Caco-2 (cell line): ENCODE results near the gene TMEM31. TPM values are rescaled to one million over a fixed set of nuclear protein-coding genes. Genes with fewer than 3 reads are reported as not detected.

Experiments used
- BruUV-seq: library from RNA; stranded (reverse); fragments of 400-500 nt; replicated peaks from 2 replicates; lab custom pipeline; 2021; lab: Mats Ljungman, UMichigan
- CTCF ChIA-PET: fragments of 300-600 bp; sonication (Branson Sonifier 250); formaldehyde crosslinking; loops from one replicate; lab custom pipeline; 2022; ENCODE audit warnings: antibody characterized with exemption; lab: Charles Lee
- POLR2A ChIA-PET: fragments of 300-600 bp; sonication (Branson Sonifier 250); formaldehyde crosslinking; loops from one replicate; lab custom pipeline; 2022; ENCODE audit warnings: antibody characterized with exemption; lab: Charles Lee
- DNase-seq, 2 experiments: peaks; one replicate each; pipeline versions ENCODE4 v3.0.0 to v3.0.0-alpha.2; 2020 to 2022
- H3K27me3 ChIP-seq: replicated peaks from 2 replicates; pipeline ENCODE4 v1.6.0; 2011; ENCODE audit warnings: low read length; ENCODE audit not compliant: control insufficient read depth, insufficient read depth
- H3K36me3 ChIP-seq: 2 replicates; pipeline ENCODE4 v1.5.1; 2011; ENCODE audit warnings: low read length; ENCODE audit not compliant: control insufficient read depth, insufficient read depth
- H3K4me1 ChIP-seq: fragments of 250-450 bp; sonication (Bioruptor Pico); 2 replicates; pipeline ENCODE4 v1.5.1; 2020; ENCODE audit warnings: mild to moderate bottlenecking
- H3K4me3 ChIP-seq: 2 replicates; pipeline ENCODE4 v1.5.1; 2011; ENCODE audit warnings: low read depth, mild to moderate bottlenecking, control low read depth, low read length
- H3K9me3 ChIP-seq: fragments of 250-450 bp; sonication (Bioruptor Pico); 2 replicates; pipeline ENCODE4 v1.5.1; 2020; ENCODE audit warnings: mild to moderate bottlenecking, moderate library complexity
- H3K27ac Mint-ChIP-seq: one replicate; pipeline ENCODE4 v1.8.0; 2022; ENCODE audit warnings: mixed read lengths; ENCODE audit not compliant: unreplicated experiment
- H3K27me3 Mint-ChIP-seq: one replicate; pipeline ENCODE4 v1.8.0; 2022; ENCODE audit warnings: mixed read lengths; ENCODE audit not compliant: insufficient read depth, unreplicated experiment
- H3K36me3 Mint-ChIP-seq: one replicate; pipeline ENCODE4 v1.8.0; 2022; ENCODE audit warnings: mild to moderate bottlenecking, mixed read lengths; ENCODE audit not compliant: insufficient read depth, unreplicated experiment
- H3K4me1 Mint-ChIP-seq: one replicate; pipeline ENCODE4 v1.8.0; 2022; ENCODE audit warnings: low read depth, mixed read lengths; ENCODE audit not compliant: unreplicated experiment
- H3K4me3 Mint-ChIP-seq: one replicate; pipeline ENCODE4 v1.8.0; 2022; ENCODE audit warnings: mild to moderate bottlenecking, moderate library complexity, mixed read lengths; ENCODE audit not compliant: unreplicated experiment
- H3K9me3 Mint-ChIP-seq: one replicate; pipeline ENCODE4 v1.8.0; 2022; ENCODE audit warnings: mixed read lengths; ENCODE audit not compliant: unreplicated experiment
- CTCF ChIP-seq, 2 experiments: fragments of 200-600 bp in 1 of 2; IDR thresholded peaks; 1 replicate in 1 of 2; 2 replicates in 1 of 2; pipeline versions ENCODE4 v1.5.1 to v1.8.0; 2011 to 2022; ENCODE audit warnings: antibody characterized with exemption in 1 of 2, control low read depth in 1 of 2, inconsistent platforms in 1 of 2, low read depth in 1 of 2, low read length in 1 of 2, mild to moderate bottlenecking in 1 of 2, moderate library complexity in 1 of 2; ENCODE audit not compliant: insufficient read depth in 1 of 2, severe bottlenecking in 1 of 2, unreplicated experiment in 1 of 2
- intact Hi-C: fragments of 100-400 bp; cut with micrococcal nuclease; formaldehyde crosslinking; loops from one replicate; pipeline ENCODE4 v1.10.0; 2022; ENCODE audit not compliant: unreplicated experiment
- total RNA-seq: library from RNA; stranded (reverse); gene quantifications from 2 replicates; pipeline ENCODE4 v1.2.3, GENCODE V29; 2022

TMEM31 gene
- total RNA-seq, 1 experiment from 2014 or later, result not detected

GRCh38 chrX:103722505-103722904 lies 11.8 kb downstream of the TMEM31 start:
- H3K27me3 Mint-ChIP-seq, result no peaks in the 10 kb centered on the region
- H3K4me1 ChIP-seq, result no peaks in the 10 kb centered on the region
- no peaks in the 10 kb centered on the region for H3K4me1 Mint-ChIP-seq
- H3K36me3 ChIP-seq, result no peaks in the 10 kb centered on the region
- H3K27ac Mint-ChIP-seq, result no peak overlapping the region
- no TSS peak for BruUV-seq
- no peak overlapping the region for H3K4me3 ChIP-seq
- H3K9me3 ChIP-seq, result no peaks in the 10 kb centered on the region
- no peak overlapping the region for H3K4me3 Mint-ChIP-seq
- intact Hi-C loops, result no loop called here
- no peak for TF ChIP-seq CTCF (IDR thresholded peaks at IDR 0.05; ENCODE audit: insufficient read depth in 1 of 2, low read depth in 1 of 2, low read length in 1 of 2, severe bottlenecking in 1 of 2, unreplicated experiment in 1 of 2)
- no peaks in the 10 kb centered on the region for H3K9me3 Mint-ChIP-seq
- ChIA-PET CTCF (no interaction called here), POLR2A (no interaction called here)
- no peaks in the 10 kb centered on the region for H3K36me3 Mint-ChIP-seq
- DNase-seq, result no peak
- H3K27me3 ChIP-seq, result no peaks in the 10 kb centered on the region

GRCh38 chrX:103726477-103726876 lies 15.8 kb downstream of the TMEM31 start:
- BruUV-seq, result no TSS peak
- Mint-ChIP-seq H3K27ac (no peak overlapping the region), H3K9me3 (no peaks in the 10 kb centered on the region), H3K4me1 (peaks cover 13% of the 10 kb centered on the region), H3K4me3 (no peak overlapping the region), H3K27me3 (no peaks in the 10 kb centered on the region), H3K36me3 (peaks cover 6% of the 10 kb centered on the region)
- Histone ChIP-seq H3K4me1 (no peaks in the 10 kb centered on the region), H3K36me3 (no peaks in the 10 kb centered on the region), H3K4me3 (no peak overlapping the region), H3K27me3 (no peaks in the 10 kb centered on the region), H3K9me3 (no peaks in the 10 kb centered on the region)
- no peak for DNase-seq
- CTCF ChIA-PET, result no interaction called here
- TF ChIP-seq CTCF (IDR thresholded peaks at IDR 0.05; ENCODE audit: insufficient read depth in 1 of 2, low read depth in 1 of 2, low read length in 1 of 2, severe bottlenecking in 1 of 2, unreplicated experiment in 1 of 2), result no peak
- POLR2A ChIA-PET, result no interaction called here
- intact Hi-C loops, result no loop called here

- DNase-seq, result no peak
- ChIA-PET CTCF (no interaction called here), POLR2A (no interaction called here)
- no peaks in the 10 kb centered on the region for H3K27me3 Mint-ChIP-seq
- no peak overlapping the region for H3K4me3 ChIP-seq
- no TSS peak for BruUV-seq
- no peaks in the 10 kb centered on the region for H3K4me1 ChIP-seq
- TF ChIP-seq CTCF (IDR thresholded peaks at IDR 0.05; ENCODE audit: insufficient read depth in 1 of 2, low read depth in 1 of 2, low read length in 1 of 2, severe bottlenecking in 1 of 2, unreplicated experiment in 1 of 2), result no peak
- no peak overlapping the region for H3K27ac Mint-ChIP-seq
- H3K36me3 Mint-ChIP-seq, result peaks cover 6% of the 10 kb centered on the region
- intact Hi-C loops, result no loop called here
- no peaks in the 10 kb centered on the region for H3K36me3 ChIP-seq
- no peaks in the 10 kb centered on the region for H3K9me3 ChIP-seq
- H3K4me1 Mint-ChIP-seq, result peaks cover 13% of the 10 kb centered on the region
- H3K27me3 ChIP-seq, result no peaks in the 10 kb centered on the region
- no peak overlapping the region for H3K4me3 Mint-ChIP-seq
- H3K9me3 Mint-ChIP-seq, result no peaks in the 10 kb centered on the region
Measured at GRCh38 chrX:103727115-103727514, 16.4 kb downstream of the TMEM31 start.
